ENCODE results near the gene DHRSX.
"Not testable (repeated sequence)": the region's sequence is repeated elsewhere in the genome, so short reads cannot be mapped to it uniquely, and the experiment has no call there.

The DHRSX gene

GRCh38 chrX:2237976-2238375 lies 262.8 kb downstream of the DHRSX start:
- H3K27me3 Mint-ChIP-seq (ENCODE audit: low read depth): no peaks in the 10 kb centered on the region
- peaks cover 11% of the 10 kb centered on the region for H3K4me1 Mint-ChIP-seq (ENCODE audit: low read depth)
- H3K9me3 Mint-ChIP-seq: peaks cover 16% of the 10 kb centered on the region
- no peak overlapping the region for H3K4me3 Mint-ChIP-seq
- no peak overlapping the region for H3K27ac Mint-ChIP-seq
- H3K36me3 Mint-ChIP-seq (ENCODE audit: low read depth): peaks cover 5% of the 10 kb centered on the region

- Mint-ChIP-seq H3K27ac (peak overlapping the region; percentile 24), H3K9me3 (peaks cover 33% of the 10 kb centered on the region), H3K36me3 (ENCODE audit: low read depth) (peaks cover 27% of the 10 kb centered on the region), H3K4me1 (ENCODE audit: low read depth) (peaks cover 15% of the 10 kb centered on the region), H3K4me3 (peak overlapping the region; percentile 12), H3K27me3 (ENCODE audit: low read depth) (no peaks in the 10 kb centered on the region)
Measured at GRCh38 chrX:2231570-2232192, 269.1 kb downstream of the DHRSX start.

GRCh38 chrX:2230457-2230856 lies 270.3 kb downstream of the DHRSX start:
- H3K9me3 Mint-ChIP-seq: peaks cover 42% of the 10 kb centered on the region
- H3K4me3 Mint-ChIP-seq: no peak overlapping the region
- H3K4me1 Mint-ChIP-seq (ENCODE audit: low read depth): peaks cover 15% of the 10 kb centered on the region
- no peaks in the 10 kb centered on the region for H3K27me3 Mint-ChIP-seq (ENCODE audit: low read depth)
- no peak overlapping the region for H3K27ac Mint-ChIP-seq
- peaks cover 30% of the 10 kb centered on the region for H3K36me3 Mint-ChIP-seq (ENCODE audit: low read depth)

GRCh38 chrX:2228536-2228935 lies 272.2 kb downstream of the DHRSX start:
- Mint-ChIP-seq H3K9me3 (peaks cover 61% of the 10 kb centered on the region), H3K4me1 (ENCODE audit: low read depth) (peaks cover 10% of the 10 kb centered on the region), H3K27me3 (ENCODE audit: low read depth) (no peaks in the 10 kb centered on the region), H3K27ac (no peak overlapping the region), H3K4me3 (no peak overlapping the region), H3K36me3 (ENCODE audit: low read depth) (peaks cover 40% of the 10 kb centered on the region)

GRCh38 chrX:2226906-2227656 lies 273.7 kb downstream of the DHRSX start:
- Mint-ChIP-seq H3K27ac (no peak overlapping the region), H3K4me1 (ENCODE audit: low read depth) (no peaks in the 10 kb centered on the region), H3K36me3 (ENCODE audit: low read depth) (peaks cover 38% of the 10 kb centered on the region), H3K9me3 (peaks cover 76% of the 10 kb centered on the region), H3K27me3 (ENCODE audit: low read depth) (no peaks in the 10 kb centered on the region), H3K4me3 (no peak overlapping the region)

- H3K4me1 Mint-ChIP-seq (ENCODE audit: low read depth): no peaks in the 10 kb centered on the region
- H3K27ac Mint-ChIP-seq: no peak overlapping the region
- peaks cover 69% of the 10 kb centered on the region for H3K9me3 Mint-ChIP-seq
- H3K27me3 Mint-ChIP-seq (ENCODE audit: low read depth): no peaks in the 10 kb centered on the region
- H3K36me3 Mint-ChIP-seq (ENCODE audit: low read depth): peaks cover 33% of the 10 kb centered on the region
- H3K4me3 Mint-ChIP-seq: no peak overlapping the region
Measured at GRCh38 chrX:2226182-2226581, 274.6 kb downstream of the DHRSX start.

GRCh38 chrX:2224597-2225235 lies 276.1 kb downstream of the DHRSX start:
- H3K27ac Mint-ChIP-seq: no peak overlapping the region
- no peak overlapping the region for H3K4me3 Mint-ChIP-seq
- no peaks in the 10 kb centered on the region for H3K4me1 Mint-ChIP-seq (ENCODE audit: low read depth)
- no peaks in the 10 kb centered on the region for H3K27me3 Mint-ChIP-seq (ENCODE audit: low read depth)
- peaks cover 71% of the 10 kb centered on the region for H3K9me3 Mint-ChIP-seq
- peaks cover 28% of the 10 kb centered on the region for H3K36me3 Mint-ChIP-seq (ENCODE audit: low read depth)

GRCh38 chrX:2224161-2224560 lies 276.6 kb downstream of the DHRSX start:
- no peak overlapping the region for H3K27ac Mint-ChIP-seq
- no peak overlapping the region for H3K4me3 Mint-ChIP-seq
- H3K4me1 Mint-ChIP-seq (ENCODE audit: low read depth): no peaks in the 10 kb centered on the region
- peaks cover 24% of the 10 kb centered on the region for H3K36me3 Mint-ChIP-seq (ENCODE audit: low read depth)
- peaks cover 71% of the 10 kb centered on the region for H3K9me3 Mint-ChIP-seq
- no peaks in the 10 kb centered on the region for H3K27me3 Mint-ChIP-seq (ENCODE audit: low read depth)

GRCh38 chrX:2220829-2221567 lies 279.8 kb downstream of the DHRSX start:
- no peaks in the 10 kb centered on the region for H3K27me3 Mint-ChIP-seq (ENCODE audit: low read depth)
- H3K9me3 Mint-ChIP-seq: peaks cover 86% of the 10 kb centered on the region
- H3K4me1 Mint-ChIP-seq (ENCODE audit: low read depth): no peaks in the 10 kb centered on the region
- H3K4me3 Mint-ChIP-seq: no peak overlapping the region
- no peak overlapping the region for H3K27ac Mint-ChIP-seq
- peaks cover 22% of the 10 kb centered on the region for H3K36me3 Mint-ChIP-seq (ENCODE audit: low read depth)

- Mint-ChIP-seq H3K27me3 (ENCODE audit: low read depth) (no peaks in the 10 kb centered on the region), H3K27ac (no peak overlapping the region), H3K4me1 (ENCODE audit: low read depth) (no peaks in the 10 kb centered on the region), H3K36me3 (ENCODE audit: low read depth) (peaks cover 17% of the 10 kb centered on the region), H3K9me3 (peaks cover 82% of the 10 kb centered on the region), H3K4me3 (no peak overlapping the region)
Measured at GRCh38 chrX:2220296-2220695, 280.5 kb downstream of the DHRSX start.

GRCh38 chrX:2214138-2214823 lies 286.5 kb downstream of the DHRSX start:
- peaks cover 68% of the 10 kb centered on the region for H3K9me3 Mint-ChIP-seq
- H3K36me3 Mint-ChIP-seq (ENCODE audit: low read depth); H3K4me1 Mint-ChIP-seq (ENCODE audit: low read depth); H3K27me3 Mint-ChIP-seq (ENCODE audit: low read depth); H3K4me3 Mint-ChIP-seq; H3K27ac Mint-ChIP-seq: not testable (repeated sequence)

GRCh38 chrX:2211667-2212066 lies 289.1 kb downstream of the DHRSX start:
- H3K9me3 Mint-ChIP-seq: peaks cover 56% of the 10 kb centered on the region
- not testable (repeated sequence) for H3K36me3 Mint-ChIP-seq (ENCODE audit: low read depth); H3K27me3 Mint-ChIP-seq (ENCODE audit: low read depth); H3K4me1 Mint-ChIP-seq (ENCODE audit: low read depth); H3K4me3 Mint-ChIP-seq; H3K27ac Mint-ChIP-seq

- no peak overlapping the region for H3K27ac Mint-ChIP-seq
- H3K4me3 Mint-ChIP-seq: no peak overlapping the region
- no peaks in the 10 kb centered on the region for H3K27me3 Mint-ChIP-seq (ENCODE audit: low read depth)
- no peaks in the 10 kb centered on the region for H3K36me3 Mint-ChIP-seq (ENCODE audit: low read depth)
- H3K4me1 Mint-ChIP-seq (ENCODE audit: low read depth): no peaks in the 10 kb centered on the region
- peaks cover 39% of the 10 kb centered on the region for H3K9me3 Mint-ChIP-seq
Measured at GRCh38 chrX:2193273-2193592, 307.5 kb downstream of the DHRSX start.

GRCh38 chrX:2192584-2193272 lies 308.0 kb downstream of the DHRSX start:
- H3K4me1 Mint-ChIP-seq (ENCODE audit: low read depth): no peaks in the 10 kb centered on the region
- no peak overlapping the region for H3K4me3 Mint-ChIP-seq
- H3K27me3 Mint-ChIP-seq (ENCODE audit: low read depth): no peaks in the 10 kb centered on the region
- H3K36me3 Mint-ChIP-seq (ENCODE audit: low read depth): no peaks in the 10 kb centered on the region
- H3K9me3 Mint-ChIP-seq: peaks cover 39% of the 10 kb centered on the region
- H3K27ac Mint-ChIP-seq: no peak overlapping the region
